NT2/D1 (cell line): Measurements from ENCODE around the gene BAZ2B.

Experiments used
- SUZ12 ChIP-seq: IDR thresholded peaks from 2 replicates; pipeline ENCODE4 v1.6.1; 2011; ENCODE audit not compliant: insufficient read length, insufficient read depth; ENCODE audit errors: extremely low read depth
- YY1 ChIP-seq: IDR thresholded peaks from 2 replicates; pipeline ENCODE4 v1.6.1; 2011; ENCODE audit not compliant: insufficient read length, insufficient read depth
- ZNF274 ChIP-seq: IDR thresholded peaks from 2 replicates; pipeline ENCODE4 v1.6.1; 2011; ENCODE audit warnings: mild to moderate bottlenecking, low read depth, low read length

DNA sequence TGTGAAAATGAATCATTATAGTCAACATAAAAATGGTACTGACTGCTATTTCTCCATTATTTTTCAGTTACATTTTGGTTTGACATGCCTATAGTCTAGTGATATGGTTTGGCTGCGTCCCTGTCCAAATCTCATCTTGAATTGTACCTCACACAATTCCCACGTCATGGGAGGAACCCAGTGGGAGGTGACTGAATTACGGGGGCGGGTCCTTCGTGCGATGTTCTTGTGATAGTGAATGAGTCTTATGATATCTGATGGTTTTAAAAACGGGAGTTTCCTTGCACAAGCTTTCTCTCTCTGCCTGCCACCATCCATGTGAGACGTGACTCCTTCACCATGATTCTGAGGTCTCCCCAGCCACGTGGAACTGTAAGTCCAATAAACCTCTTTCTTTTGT is 70.3 kb downstream of the BAZ2B start:
- TF ChIP-seq ZNF274 (no peak), YY1 (no peak), SUZ12 (no peak)
